Neural progenitor cell (in vitro differentiated cells): ENCODE data around the gene LCAT.

ENCODE experiments used
- EZH2 ChIP-seq: fragments of 200-600 bp; sonication (generic); IDR thresholded peaks from 2 replicates; pipeline ENCODE4 v1.6.1; 2017; ENCODE audit warnings: antibody characterized with exemption, mild to moderate bottlenecking, moderate library complexity
- EZH2phosphoT487 ChIP-seq: fragments of 200-600 bp; sonication (generic); IDR thresholded peaks from 2 replicates; pipeline ENCODE4 v1.6.1; 2017; ENCODE audit warnings: antibody characterized with exemption
- TF ChIP-seq, protein P1 (sequence below): fragments of 200-600 bp; sonication (generic); IDR thresholded peaks from 2 replicates; pipeline ENCODE4 v1.5.1; 2017; ENCODE audit warnings: antibody characterized with exemption, mild to moderate bottlenecking

DNA sequence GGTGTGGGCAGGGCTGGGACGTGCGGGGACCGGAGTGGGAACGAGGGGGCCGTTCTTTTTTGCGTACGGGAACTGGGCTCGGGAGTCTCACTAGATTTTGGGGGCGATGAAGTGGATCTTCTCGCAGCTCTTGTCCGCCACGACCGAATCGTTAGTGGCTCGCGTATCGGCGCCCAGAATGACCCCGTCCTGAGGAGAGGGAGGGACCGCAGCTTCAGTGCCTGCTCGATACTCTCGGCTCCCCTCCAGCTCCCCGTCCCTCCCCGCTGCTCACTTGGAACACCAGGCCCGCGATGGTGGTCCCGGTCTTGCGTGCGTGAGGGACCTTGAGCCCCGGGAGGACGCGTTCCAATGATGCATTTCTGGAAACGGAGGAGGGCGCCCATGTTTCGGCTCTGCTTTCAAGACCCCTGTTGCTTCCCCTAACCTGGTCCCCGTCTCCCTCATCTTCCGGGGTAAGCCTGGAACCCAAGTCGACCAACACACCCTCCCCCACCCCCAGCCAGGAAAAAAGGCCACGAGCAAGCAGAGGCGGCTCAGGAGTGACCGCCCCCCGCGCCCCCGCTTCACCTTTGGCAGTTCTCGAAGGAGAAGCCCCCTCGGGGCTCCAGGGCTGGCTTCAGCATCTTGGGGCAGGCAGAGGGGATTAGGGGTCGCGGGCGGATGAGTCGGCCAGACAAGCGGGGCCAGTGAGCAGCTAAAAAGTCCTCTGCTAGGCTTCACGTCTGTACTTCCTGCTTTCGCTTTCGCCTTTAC lies 7.6 kb downstream of the LCAT start, which contains the start of gene PSMB10:
- TF ChIP-seq, protein P1, sequence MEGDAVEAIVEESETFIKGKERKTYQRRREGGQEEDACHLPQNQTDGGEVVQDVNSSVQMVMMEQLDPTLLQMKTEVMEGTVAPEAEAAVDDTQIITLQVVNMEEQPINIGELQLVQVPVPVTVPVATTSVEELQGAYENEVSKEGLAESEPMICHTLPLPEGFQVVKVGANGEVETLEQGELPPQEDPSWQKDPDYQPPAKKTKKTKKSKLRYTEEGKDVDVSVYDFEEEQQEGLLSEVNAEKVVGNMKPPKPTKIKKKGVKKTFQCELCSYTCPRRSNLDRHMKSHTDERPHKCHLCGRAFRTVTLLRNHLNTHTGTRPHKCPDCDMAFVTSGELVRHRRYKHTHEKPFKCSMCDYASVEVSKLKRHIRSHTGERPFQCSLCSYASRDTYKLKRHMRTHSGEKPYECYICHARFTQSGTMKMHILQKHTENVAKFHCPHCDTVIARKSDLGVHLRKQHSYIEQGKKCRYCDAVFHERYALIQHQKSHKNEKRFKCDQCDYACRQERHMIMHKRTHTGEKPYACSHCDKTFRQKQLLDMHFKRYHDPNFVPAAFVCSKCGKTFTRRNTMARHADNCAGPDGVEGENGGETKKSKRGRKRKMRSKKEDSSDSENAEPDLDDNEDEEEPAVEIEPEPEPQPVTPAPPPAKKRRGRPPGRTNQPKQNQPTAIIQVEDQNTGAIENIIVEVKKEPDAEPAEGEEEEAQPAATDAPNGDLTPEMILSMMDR = no peak
- TF ChIP-seq EZH2 (no peak), EZH2phosphoT487 (no peak)
